K562 (cell line): ENCODE data around the gene NAIF1. TPM values are rescaled to one million over a fixed set of nuclear protein-coding genes. Genes with fewer than 3 reads are reported as not detected.
A peak's percentile ranks its signal among the peaks of the same experiment; 100 is the strongest.

Experiments used
- BACH1 ChIP-seq: fragments of 200-800 bp; sonication (Bioruptor generic); IDR thresholded peaks from 2 replicates; pipeline ENCODE4 v1.6.1; 2016; ENCODE audit warnings: missing genetic modification characterization, missing compliant biosample characterization
- DPF2 ChIP-seq: fragments of 450-650 bp; IDR thresholded peaks from 2 replicates; pipeline ENCODE4 v1.6.1; 2016
- GABPA ChIP-seq: fragments of 200-800 bp; sonication (Bioruptor generic); conservative IDR thresholded peaks from 2 replicates; pipeline ENCODE4 v1.6.1; 2016; ENCODE audit warnings: low read depth, missing genetic modification characterization, missing compliant biosample characterization
- GABPB1 ChIP-seq: sonication (generic); formaldehyde crosslinking; IDR thresholded peaks from 2 replicates; pipeline ENCODE4 v1.8.0; 2022; ENCODE audit warnings: mild to moderate bottlenecking, missing genetic modification reagents
- IRF2 ChIP-seq: sonication (generic); formaldehyde crosslinking; IDR thresholded peaks from 2 replicates; pipeline ENCODE4 v1.8.1; 2022; ENCODE audit warnings: mild to moderate bottlenecking, missing genetic modification reagents
- KDM1A ChIP-seq, 2 experiments: fragments of 450-650 bp; IDR thresholded peaks; 2 replicates each; pipeline ENCODE4 v1.6.1; 2016; ENCODE audit warnings: mild to moderate bottlenecking in 2 of 2
- NR2C1 ChIP-seq, 2 experiments: fragments of 450-650 bp; IDR thresholded peaks; 2 replicates each; pipeline ENCODE4 v1.6.1; 2017; ENCODE audit warnings: mild to moderate bottlenecking in 2 of 2, antibody characterized with exemption in 1 of 2, inconsistent platforms in 1 of 2, missing compliant biosample characterization in 1 of 2, missing genetic modification characterization in 1 of 2
- NR4A1 ChIP-seq, 2 experiments: fragments of 250-450 bp in 1 of 2; fragments of 450-650 bp in 1 of 2; sonication (Bioruptor Pico) in 1 of 2; IDR thresholded peaks; 2 replicates each; pipeline versions ENCODE4 v1.4.0 to v1.6.1; 2016 to 2020; ENCODE audit warnings: mild to moderate bottlenecking in 2 of 2, missing compliant biosample characterization in 1 of 2, missing genetic modification characterization in 1 of 2, moderate library complexity in 1 of 2
- RFX7 ChIP-seq: fragments of 250-450 bp; sonication (Bioruptor Pico); IDR thresholded peaks from 2 replicates; pipeline ENCODE4 v1.5.1; 2021; ENCODE audit warnings: mild to moderate bottlenecking
- SP1 ChIP-seq: sonication (generic); formaldehyde crosslinking; IDR thresholded peaks from 2 replicates; pipeline ENCODE4 v1.8.1; 2022; ENCODE audit warnings: mild to moderate bottlenecking, missing genetic modification reagents
- ZFP1 ChIP-seq: fragments of 450-650 bp; formaldehyde crosslinking; IDR thresholded peaks from 2 replicates; pipeline ENCODE4 v1.4.0; 2020; ENCODE audit warnings: mild to moderate bottlenecking, mixed read lengths
- ZFX ChIP-seq: sonication (generic); formaldehyde crosslinking; IDR thresholded peaks from 2 replicates; pipeline ENCODE4 v1.8.0; 2022; ENCODE audit warnings: mild to moderate bottlenecking, missing genetic modification reagents, moderate library complexity
- ZNF140 ChIP-seq: fragments of 250-450 bp; sonication (Bioruptor Pico); IDR thresholded peaks from 2 replicates; pipeline ENCODE4 v1.8.0; 2021; ENCODE audit warnings: moderate library complexity, mild to moderate bottlenecking, inconsistent platforms
- ZNF23 ChIP-seq: fragments of 250-450 bp; sonication (Bioruptor Pico); IDR thresholded peaks from 2 replicates; pipeline ENCODE4 v1.4.0; 2020; ENCODE audit warnings: mild to moderate bottlenecking
- ZNF384 ChIP-seq: IDR thresholded peaks from 2 replicates; pipeline ENCODE4 v1.6.1; 2012; ENCODE audit warnings: low read depth, low read length, improper control_type of control experiment
- polyA plus RNA-seq, 8 experiments: library from polyadenylated mRNA; depleted of rRNA in 4 of 8; stranded (reverse) in 5 of 8; unstranded in 3 of 8; fragments of >200 nt; fragmentation: Nextera tagmentation in 2 of 8; fragmentation: Illumina TruSeq in 1 of 8; extraction: Ambion mirVana in 2 of 8; extraction: Trizol in 1 of 8; gene quantifications; 2 replicates each; pipeline versions ENCODE4 v1.2.1 to v1.2.3, GENCODE V29; 2011 to 2014; ENCODE audit warnings: inconsistent platforms in 1 of 8, missing spikeins in 1 of 8
- total RNA-seq, 7 experiments: library from RNA; depleted of rRNA in 6 of 7; stranded (reverse); fragments of >200 nt in 6 of 7; fragmentation: Illumina TruSeq in 2 of 7; extraction: Trizol in 2 of 7; gene quantifications; 2 replicates each; pipeline versions ENCODE4 v1.2.1 to v1.2.3, GENCODE V29; 2011 to 2021; ENCODE audit warnings: low replicate concordance in 1 of 7
- TF ChIP-seq, protein P1 (sequence below), 2 experiments: fragments of 200-800 bp in 1 of 2; sonication (Bioruptor generic) in 1 of 2; sonication (generic) in 1 of 2; formaldehyde crosslinking in 1 of 2; IDR thresholded peaks in 1 of 2; conservative IDR thresholded peaks in 1 of 2; 2 replicates each; pipeline versions ENCODE4 v1.5.0 to v1.6.1; 2016 to 2020; ENCODE audit warnings: missing compliant biosample characterization in 1 of 2, missing genetic modification characterization in 1 of 2, missing genetic modification reagents in 1 of 2
- TF ChIP-seq, protein P2 (sequence below): sonication (generic); formaldehyde crosslinking; IDR thresholded peaks from 2 replicates; pipeline ENCODE4 v1.8.1; 2022; ENCODE audit warnings: missing genetic modification reagents
- TF ChIP-seq, protein P3 (sequence below): sonication (generic); formaldehyde crosslinking; IDR thresholded peaks from 2 replicates; pipeline ENCODE4 v1.4.0; 2020; ENCODE audit warnings: mild to moderate bottlenecking, missing genetic modification reagents
- TF ChIP-seq, protein P4 (sequence below), 2 experiments: IDR thresholded peaks; 2 replicates each; pipeline ENCODE4 v1.6.1; 2012; ENCODE audit warnings: improper control_type of control experiment in 2 of 2, low read depth in 2 of 2, low read length in 2 of 2, borderline replicate concordance in 1 of 2

Gene NAIF1
- total and polyA plus RNA-seq, 9 of the 15 experiments (the other 6 are each of a cell fraction or from before 2014, with no cell fraction given), result 4.8 to 26.6 (median 17.2) TPM

DNA sequence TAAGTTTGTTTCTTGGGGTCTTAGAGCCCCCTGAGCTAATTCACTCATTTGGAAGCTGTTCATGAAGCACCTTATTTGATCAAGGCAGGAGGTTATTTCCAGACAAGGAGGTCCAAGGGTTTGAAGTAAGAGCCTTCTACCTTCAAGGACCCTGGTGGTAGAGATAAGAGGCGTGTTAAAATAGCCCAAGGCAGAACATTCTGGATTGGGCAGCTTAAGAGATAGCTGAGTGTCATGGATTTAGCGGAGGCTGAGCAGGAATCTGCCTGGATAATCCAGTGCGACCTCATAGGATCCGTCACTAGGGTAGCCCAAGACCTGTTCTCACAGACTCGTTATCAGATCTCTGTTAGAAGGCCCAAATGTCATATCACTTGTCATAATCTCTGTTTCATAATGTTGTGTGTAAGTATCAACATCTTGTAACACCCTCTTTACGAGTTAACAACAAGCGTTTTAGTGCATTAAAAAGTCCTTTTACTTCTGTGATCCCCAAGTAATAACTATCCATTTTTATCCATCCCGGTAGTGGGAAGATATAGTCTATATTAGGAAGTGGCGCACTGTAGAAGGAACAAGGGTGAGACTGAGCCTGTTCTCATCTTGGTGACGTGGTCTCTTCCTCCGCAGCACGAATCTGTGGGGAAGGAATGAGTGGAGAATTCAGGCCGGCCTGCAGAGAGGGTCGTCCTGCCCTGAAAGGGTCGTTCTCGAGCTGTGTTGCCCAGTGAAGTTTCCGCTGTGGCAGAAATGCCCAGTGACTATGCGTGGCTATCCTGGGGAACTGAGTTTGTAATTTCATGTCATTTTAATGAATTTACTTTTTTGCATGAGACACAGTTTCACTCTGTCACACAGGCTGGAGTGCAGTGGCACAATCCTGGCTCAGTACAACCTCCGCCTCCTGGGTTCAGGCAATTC is 29.8 kb upstream of the NAIF1 start (continued):
- peak; percentile 55; the same call in 1 of the 2 replicates for TF ChIP-seq DPF2
- no peak for TF ChIP-seq ZNF140 (CRISPR knock-in tag)
- no peak for TF ChIP-seq IRF2 (CRISPR knock-in tag)
- no peak for TF ChIP-seq ZNF384
- 0 out of 2 replicates have a peak, but pooled peaks have one; percentile 12 for TF ChIP-seq GABPB1 (CRISPR knock-in tag)
- TF ChIP-seq SP1 (CRISPR knock-in tag), result peak; percentile 38; the same call in 1 of the 2 replicates
- TF ChIP-seq, protein P1, sequence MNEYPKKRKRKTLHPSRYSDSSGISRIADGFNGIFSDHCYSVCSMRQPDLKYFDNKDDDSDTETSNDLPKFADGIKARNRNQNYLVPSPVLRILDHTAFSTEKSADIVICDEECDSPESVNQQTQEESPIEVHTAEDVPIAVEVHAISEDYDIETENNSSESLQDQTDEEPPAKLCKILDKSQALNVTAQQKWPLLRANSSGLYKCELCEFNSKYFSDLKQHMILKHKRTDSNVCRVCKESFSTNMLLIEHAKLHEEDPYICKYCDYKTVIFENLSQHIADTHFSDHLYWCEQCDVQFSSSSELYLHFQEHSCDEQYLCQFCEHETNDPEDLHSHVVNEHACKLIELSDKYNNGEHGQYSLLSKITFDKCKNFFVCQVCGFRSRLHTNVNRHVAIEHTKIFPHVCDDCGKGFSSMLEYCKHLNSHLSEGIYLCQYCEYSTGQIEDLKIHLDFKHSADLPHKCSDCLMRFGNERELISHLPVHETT (CRISPR knock-in tag; conservative IDR thresholded peaks at IDR 0.05 in 1 of 2, IDR thresholded peaks at IDR 0.05 in 1 of 2), result peak in 1 of 2 experiments; percentile 63; a peak in 2 of 4 replicates
- TF ChIP-seq ZFX, result peak; percentile 31
- no peak for TF ChIP-seq GABPA (tag)
- TF ChIP-seq KDM1A (IDR thresholded peaks at IDR 0.05), result no peak
- TF ChIP-seq, protein P2, sequence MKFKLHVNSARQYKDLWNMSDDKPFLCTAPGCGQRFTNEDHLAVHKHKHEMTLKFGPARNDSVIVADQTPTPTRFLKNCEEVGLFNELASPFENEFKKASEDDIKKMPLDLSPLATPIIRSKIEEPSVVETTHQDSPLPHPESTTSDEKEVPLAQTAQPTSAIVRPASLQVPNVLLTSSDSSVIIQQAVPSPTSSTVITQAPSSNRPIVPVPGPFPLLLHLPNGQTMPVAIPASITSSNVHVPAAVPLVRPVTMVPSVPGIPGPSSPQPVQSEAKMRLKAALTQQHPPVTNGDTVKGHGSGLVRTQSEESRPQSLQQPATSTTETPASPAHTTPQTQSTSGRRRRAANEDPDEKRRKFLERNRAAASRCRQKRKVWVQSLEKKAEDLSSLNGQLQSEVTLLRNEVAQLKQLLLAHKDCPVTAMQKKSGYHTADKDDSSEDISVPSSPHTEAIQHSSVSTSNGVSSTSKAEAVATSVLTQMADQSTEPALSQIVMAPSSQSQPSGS, result no peak
- TF ChIP-seq BACH1 (tag), result 0 out of 2 replicates have a peak, but pooled peaks have one; percentile 12
- TF ChIP-seq NR4A1 (CRISPR knock-in tag; IDR thresholded peaks at IDR 0.05), result no peak
- peak; percentile 20; the same call in 1 of the 2 replicates for TF ChIP-seq NR4A1 (tag; IDR thresholded peaks at IDR 0.05)
- no peak for TF ChIP-seq NR2C1 (IDR thresholded peaks at IDR 0.05)
- TF ChIP-seq NR2C1 (tag; IDR thresholded peaks at IDR 0.05), result no peak
- TF ChIP-seq RFX7 (CRISPR knock-in tag), result 0 out of 2 replicates have a peak, but pooled peaks have one; percentile 16
- no peak for TF ChIP-seq ZFP1 (CRISPR knock-in tag)
- TF ChIP-seq, protein P3, sequence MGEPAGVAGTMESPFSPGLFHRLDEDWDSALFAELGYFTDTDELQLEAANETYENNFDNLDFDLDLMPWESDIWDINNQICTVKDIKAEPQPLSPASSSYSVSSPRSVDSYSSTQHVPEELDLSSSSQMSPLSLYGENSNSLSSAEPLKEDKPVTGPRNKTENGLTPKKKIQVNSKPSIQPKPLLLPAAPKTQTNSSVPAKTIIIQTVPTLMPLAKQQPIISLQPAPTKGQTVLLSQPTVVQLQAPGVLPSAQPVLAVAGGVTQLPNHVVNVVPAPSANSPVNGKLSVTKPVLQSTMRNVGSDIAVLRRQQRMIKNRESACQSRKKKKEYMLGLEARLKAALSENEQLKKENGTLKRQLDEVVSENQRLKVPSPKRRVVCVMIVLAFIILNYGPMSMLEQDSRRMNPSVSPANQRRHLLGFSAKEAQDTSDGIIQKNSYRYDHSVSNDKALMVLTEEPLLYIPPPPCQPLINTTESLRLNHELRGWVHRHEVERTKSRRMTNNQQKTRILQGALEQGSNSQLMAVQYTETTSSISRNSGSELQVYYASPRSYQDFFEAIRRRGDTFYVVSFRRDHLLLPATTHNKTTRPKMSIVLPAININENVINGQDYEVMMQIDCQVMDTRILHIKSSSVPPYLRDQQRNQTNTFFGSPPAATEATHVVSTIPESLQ (CRISPR knock-in tag), result no peak
- no peak for TF ChIP-seq ZNF23 (CRISPR knock-in tag)
- TF ChIP-seq, protein P4, sequence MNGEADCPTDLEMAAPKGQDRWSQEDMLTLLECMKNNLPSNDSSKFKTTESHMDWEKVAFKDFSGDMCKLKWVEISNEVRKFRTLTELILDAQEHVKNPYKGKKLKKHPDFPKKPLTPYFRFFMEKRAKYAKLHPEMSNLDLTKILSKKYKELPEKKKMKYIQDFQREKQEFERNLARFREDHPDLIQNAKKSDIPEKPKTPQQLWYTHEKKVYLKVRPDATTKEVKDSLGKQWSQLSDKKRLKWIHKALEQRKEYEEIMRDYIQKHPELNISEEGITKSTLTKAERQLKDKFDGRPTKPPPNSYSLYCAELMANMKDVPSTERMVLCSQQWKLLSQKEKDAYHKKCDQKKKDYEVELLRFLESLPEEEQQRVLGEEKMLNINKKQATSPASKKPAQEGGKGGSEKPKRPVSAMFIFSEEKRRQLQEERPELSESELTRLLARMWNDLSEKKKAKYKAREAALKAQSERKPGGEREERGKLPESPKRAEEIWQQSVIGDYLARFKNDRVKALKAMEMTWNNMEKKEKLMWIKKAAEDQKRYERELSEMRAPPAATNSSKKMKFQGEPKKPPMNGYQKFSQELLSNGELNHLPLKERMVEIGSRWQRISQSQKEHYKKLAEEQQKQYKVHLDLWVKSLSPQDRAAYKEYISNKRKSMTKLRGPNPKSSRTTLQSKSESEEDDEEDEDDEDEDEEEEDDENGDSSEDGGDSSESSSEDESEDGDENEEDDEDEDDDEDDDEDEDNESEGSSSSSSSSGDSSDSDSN (IDR thresholded peaks at IDR 0.05; ENCODE audit: borderline replicate concordance in 1 of 2, low read depth in 2 of 2, low read length in 2 of 2), result no peak
